Smooth muscle cell (in vitro differentiated cells): ENCODE results near the gene CDA. TPM values are rescaled to one million over a fixed set of nuclear protein-coding genes. Genes with fewer than 3 reads are reported as not detected.

Experiments
- DNase-seq: peaks from one replicate; lab custom pipeline; 2025; ENCODE audit not compliant: unreplicated experiment; lab: John Stamatoyannopoulos, UW
- H2AFZ ChIP-seq: fragments of 200-600 bp; sonication (generic); 2 replicates; pipeline ENCODE4 v1.6.0; 2016; ENCODE audit warnings: antibody characterized with exemption, low read depth, mild to moderate bottlenecking
- H3F3A ChIP-seq: fragments of 200-600 bp; sonication (generic); 2 replicates; pipeline ENCODE4 v1.6.0; 2017; ENCODE audit warnings: antibody characterized with exemption, low read depth
- H3K27ac ChIP-seq: fragments of 200-600 bp; sonication (generic); 2 replicates; pipeline ENCODE4 v1.5.1; 2016; ENCODE audit warnings: low read depth, mild to moderate bottlenecking
- H3K27me3 ChIP-seq: fragments of 200-600 bp; sonication (generic); 2 replicates; pipeline ENCODE4 v1.6.1; 2016; ENCODE audit warnings: low read depth, mild to moderate bottlenecking
- H3K36me3 ChIP-seq: fragments of 200-600 bp; sonication (generic); 2 replicates; pipeline ENCODE4 v1.5.1; 2016; ENCODE audit warnings: low read depth
- H3K4me1 ChIP-seq: fragments of 200-600 bp; sonication (generic); 2 replicates; pipeline ENCODE4 v1.5.1; 2016; ENCODE audit warnings: low read depth
- H3K4me2 ChIP-seq: fragments of 200-600 bp; sonication (generic); 2 replicates; pipeline ENCODE4 v1.6.0; 2016; ENCODE audit warnings: mild to moderate bottlenecking
- H3K4me3 ChIP-seq: fragments of 200-600 bp; sonication (generic); 2 replicates; pipeline ENCODE4 v1.5.1; 2016; ENCODE audit warnings: mild to moderate bottlenecking
- H3K79me2 ChIP-seq: fragments of 200-600 bp; sonication (generic); 2 replicates; pipeline ENCODE4 v1.6.0; 2016; ENCODE audit warnings: low read depth, mild to moderate bottlenecking
- H3K9ac ChIP-seq: fragments of 200-600 bp; sonication (generic); 2 replicates; pipeline ENCODE4 v1.6.0; 2016; ENCODE audit warnings: low read depth
- H3K9me3 ChIP-seq: fragments of 200-600 bp; sonication (generic); replicated peaks from 2 replicates; pipeline ENCODE4 v1.5.1; 2016; ENCODE audit warnings: low read depth
- H4K20me1 ChIP-seq: fragments of 200-600 bp; sonication (generic); 2 replicates; pipeline ENCODE4 v1.6.0; 2016; ENCODE audit warnings: low read depth
- WGBS: methylation state at CpG from one replicate; pipeline ENCODE4 v1.1.7; 2016; ENCODE audit warnings: low lambda C conversion rate; 5-methylcytosine and 5-hydroxymethylcytosine counted together
- polyA plus RNA-seq: library from polyadenylated mRNA; unstranded; fragments of >200 nt; fragmentation: Nextera tagmentation; extraction: Ambion mirVana; gene quantifications from 2 replicates; pipeline ENCODE4 v1.2.1, GENCODE V29; 2016
- total RNA-seq: library from RNA; depleted of rRNA; stranded (reverse); fragments of >200 nt; gene quantifications from 2 replicates; pipeline ENCODE4 v1.2.3, GENCODE V29; 2014
- TF ChIP-seq, protein P1 (sequence below): fragments of 200-600 bp; sonication (generic); IDR thresholded peaks from 2 replicates; pipeline ENCODE4 v1.5.1; 2017; ENCODE audit warnings: borderline replicate concordance, mild to moderate bottlenecking, antibody characterized with exemption; ENCODE audit not compliant: insufficient read depth, poor library complexity, severe bottlenecking

CDA gene
- total and polyA plus RNA-seq, 2 experiments from 2014 or later: 0.58 to 0.78 TPM

DNA sequence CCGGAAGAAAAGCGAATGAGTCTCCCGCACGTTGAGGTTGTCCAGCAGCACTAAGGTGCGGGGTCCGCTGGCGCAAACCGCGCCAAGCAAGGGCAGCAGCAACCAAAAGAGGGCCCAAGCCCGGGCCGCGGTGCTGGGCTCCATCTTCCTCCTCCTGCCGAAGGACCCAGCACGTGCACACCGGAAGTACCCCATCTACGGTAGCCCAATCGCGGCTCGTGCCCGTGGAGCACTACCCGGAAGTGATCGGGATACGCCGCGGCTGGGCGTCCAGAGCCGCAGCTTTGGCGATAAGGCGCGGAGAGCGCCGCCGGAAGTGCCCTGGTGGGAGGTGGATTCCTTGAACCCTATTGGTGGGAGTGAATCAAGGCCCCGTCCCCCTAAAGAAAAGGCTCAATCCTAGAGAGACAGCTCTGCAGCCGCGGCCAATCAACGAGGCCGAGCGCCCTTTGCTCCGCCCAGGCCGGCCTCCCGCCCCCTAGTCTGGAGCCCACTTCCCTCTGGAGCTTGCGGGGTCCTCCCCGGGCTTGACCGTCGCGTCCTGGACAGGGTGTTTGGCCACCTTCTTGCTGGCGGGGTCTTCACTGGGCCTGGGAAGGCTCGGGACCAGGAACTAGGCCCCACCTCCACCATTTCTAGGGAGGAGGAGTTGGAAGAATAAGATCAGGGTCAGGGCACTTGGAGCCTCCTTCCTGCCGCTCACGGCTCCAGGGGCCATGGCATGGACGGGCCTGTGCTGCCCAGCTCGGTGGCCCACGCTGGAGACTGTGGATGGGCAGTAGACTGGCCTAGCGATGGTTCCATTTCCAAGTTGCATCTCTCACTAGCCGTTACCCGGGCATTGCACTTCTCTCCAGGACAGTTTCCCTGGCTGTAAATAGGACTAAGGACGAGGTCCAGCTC, 72.6 kb downstream of the CDA start, which contains the start of gene DDOST:
TSS of gene DDOST (minus strand) at position 163 of the 903 bp plus-strand sequence. CDS start at position 144, 19 bp downstream.
- H3F3A ChIP-seq: no peaks in the 10 kb centered on the region
- H3K27me3 ChIP-seq: no peaks in the 10 kb centered on the region
- peak; percentile 59 for DNase-seq
- 4% methylated on average over 52 of the region's 58 CpGs for WGBS
- peak within 1 kb of the TSS; percentile 61 for H2AFZ ChIP-seq
- peak within 1 kb of the TSS; percentile 93 for H3K4me2 ChIP-seq
- H3K27ac ChIP-seq: no peak within 1 kb of the TSS
- peaks cover 6% of the 10 kb centered on the region for H3K4me1 ChIP-seq
- peaks cover 38% of the 10 kb centered on the region for H3K79me2 ChIP-seq
- H3K9me3 ChIP-seq: no peaks in the 10 kb centered on the region
- no peaks in the 10 kb centered on the region for H3K36me3 ChIP-seq
- H4K20me1 ChIP-seq: peaks cover 12% of the 10 kb centered on the region
- TF ChIP-seq, protein P1, sequence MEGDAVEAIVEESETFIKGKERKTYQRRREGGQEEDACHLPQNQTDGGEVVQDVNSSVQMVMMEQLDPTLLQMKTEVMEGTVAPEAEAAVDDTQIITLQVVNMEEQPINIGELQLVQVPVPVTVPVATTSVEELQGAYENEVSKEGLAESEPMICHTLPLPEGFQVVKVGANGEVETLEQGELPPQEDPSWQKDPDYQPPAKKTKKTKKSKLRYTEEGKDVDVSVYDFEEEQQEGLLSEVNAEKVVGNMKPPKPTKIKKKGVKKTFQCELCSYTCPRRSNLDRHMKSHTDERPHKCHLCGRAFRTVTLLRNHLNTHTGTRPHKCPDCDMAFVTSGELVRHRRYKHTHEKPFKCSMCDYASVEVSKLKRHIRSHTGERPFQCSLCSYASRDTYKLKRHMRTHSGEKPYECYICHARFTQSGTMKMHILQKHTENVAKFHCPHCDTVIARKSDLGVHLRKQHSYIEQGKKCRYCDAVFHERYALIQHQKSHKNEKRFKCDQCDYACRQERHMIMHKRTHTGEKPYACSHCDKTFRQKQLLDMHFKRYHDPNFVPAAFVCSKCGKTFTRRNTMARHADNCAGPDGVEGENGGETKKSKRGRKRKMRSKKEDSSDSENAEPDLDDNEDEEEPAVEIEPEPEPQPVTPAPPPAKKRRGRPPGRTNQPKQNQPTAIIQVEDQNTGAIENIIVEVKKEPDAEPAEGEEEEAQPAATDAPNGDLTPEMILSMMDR: peak; percentile 24
- H3K9ac ChIP-seq: peak within 1 kb of the TSS; percentile 55
- peak within 1 kb of the TSS; percentile 66 for H3K4me3 ChIP-seq

DNA sequence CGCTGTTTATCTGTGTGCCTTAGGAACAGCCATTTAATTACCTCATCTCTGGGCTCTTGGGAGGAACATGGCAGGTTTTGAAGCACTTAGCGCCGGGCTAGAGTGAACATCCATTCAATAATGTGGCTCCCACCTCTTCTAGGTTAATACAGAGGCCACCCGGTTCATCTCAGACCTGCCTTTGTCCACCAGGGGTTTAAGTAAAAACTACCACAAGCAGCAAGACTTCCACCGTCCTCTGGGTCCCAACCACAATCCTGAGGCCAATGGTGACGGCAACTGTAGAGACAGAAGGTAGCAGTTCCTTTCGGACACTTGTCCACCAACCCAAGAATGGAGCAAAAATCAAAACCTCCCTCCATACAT, 73.2 kb downstream of the CDA start:
- Histone ChIP-seq H3K36me3 (no peaks in the 10 kb centered on the region), H2AFZ (peak overlapping the region; percentile 61), H3K4me2 (peak overlapping the region; percentile 93), H3K4me1 (peaks cover 6% of the 10 kb centered on the region), H3K9me3 (no peaks in the 10 kb centered on the region), H3K4me3 (peak overlapping the region; percentile 66), H3F3A (no peaks in the 10 kb centered on the region), H3K27me3 (no peaks in the 10 kb centered on the region), H3K79me2 (peaks cover 36% of the 10 kb centered on the region), H3K9ac (peak overlapping the region; percentile 55), H3K27ac (no peak overlapping the region), H4K20me1 (peaks cover 5% of the 10 kb centered on the region)
- WGBS: 73% methylated on average over 7 of the region's 7 CpGs
- no peak for DNase-seq
- TF ChIP-seq, protein P1: no peak

DNA sequence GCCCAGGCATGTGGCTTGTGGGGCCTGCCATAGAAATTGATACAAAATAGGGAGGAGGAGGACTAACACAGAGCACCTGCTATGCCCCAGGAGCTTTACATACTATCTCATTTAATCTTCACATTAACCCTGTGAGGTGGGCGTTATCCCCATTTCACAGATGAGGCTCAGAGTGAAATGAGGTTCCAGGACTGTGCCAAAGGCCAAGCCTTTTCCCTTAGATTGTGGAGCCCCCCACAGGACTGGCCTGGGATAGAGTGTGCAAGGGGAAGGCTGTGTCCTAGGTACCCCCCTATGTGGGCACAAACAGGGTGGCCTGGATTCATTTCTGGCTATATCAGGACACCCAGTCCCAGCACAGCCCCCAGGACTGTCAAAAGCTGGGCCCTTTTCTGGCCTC, 74.5 kb downstream of the CDA start:
- Histone ChIP-seq H3K9ac (no peak overlapping the region), H3K36me3 (no peaks in the 10 kb centered on the region), H3F3A (no peaks in the 10 kb centered on the region), H3K27me3 (no peaks in the 10 kb centered on the region), H3K27ac (no peak overlapping the region), H3K4me1 (peaks cover 6% of the 10 kb centered on the region), H4K20me1 (peaks cover 1% of the 10 kb centered on the region), H3K4me2 (no peak overlapping the region), H2AFZ (no peak overlapping the region), H3K4me3 (no peak overlapping the region), H3K9me3 (no peaks in the 10 kb centered on the region), H3K79me2 (peaks cover 26% of the 10 kb centered on the region)
- WGBS: 97% methylated on average over 1 of the region's 1 CpG
- no peak for DNase-seq
- TF ChIP-seq, protein P1: no peak
